Measurements from ENCODE around the gene LIMD2.

The LIMD2 gene

DNA sequence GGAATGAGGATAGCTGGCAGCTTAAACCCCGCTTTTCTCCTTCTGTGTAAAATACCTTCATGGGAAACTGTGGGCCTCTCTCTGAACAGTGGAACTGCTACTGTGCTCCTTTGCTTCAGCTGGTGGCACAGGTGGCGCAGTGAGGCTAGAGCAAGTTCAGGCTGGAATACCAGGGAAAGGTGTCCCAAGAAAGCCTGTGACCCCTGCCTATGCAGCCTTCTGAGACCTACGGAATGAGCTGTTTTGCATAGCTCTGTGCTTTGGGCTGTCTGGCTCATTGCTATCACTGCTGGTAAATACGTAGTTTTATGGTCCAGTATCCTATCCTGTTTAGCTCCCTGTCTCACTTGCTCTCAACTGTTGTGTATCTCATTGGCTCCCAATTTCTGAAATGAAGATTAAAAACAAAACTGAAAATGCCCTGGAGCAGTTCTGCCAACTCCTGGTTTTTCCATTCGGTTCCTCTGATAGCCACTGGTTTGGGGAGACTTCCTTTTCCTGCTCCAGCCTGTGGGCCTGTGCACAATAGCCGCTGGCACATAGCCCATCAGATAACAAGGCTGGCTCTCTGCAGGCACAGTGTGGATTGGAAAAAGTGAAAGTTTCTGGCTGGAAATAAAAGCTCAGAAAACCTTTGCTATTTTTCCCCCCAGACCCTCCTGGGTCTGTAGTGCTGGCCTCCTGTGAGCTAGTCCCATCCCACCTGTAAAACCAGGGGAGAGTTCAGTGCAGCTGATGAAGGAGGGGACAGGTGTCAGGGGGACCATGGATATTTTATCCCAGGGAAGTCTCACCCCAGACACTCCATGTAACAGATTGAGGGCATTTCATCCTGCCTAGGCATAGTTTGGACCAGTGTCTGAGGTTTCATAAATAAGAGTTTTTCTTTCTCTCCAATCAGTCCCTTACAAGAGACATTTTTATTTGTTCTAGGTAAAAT is 24.0 kb downstream of the LIMD2 start:
- TF ChIP-seq CTCF (IDR thresholded peaks at IDR 0.05; ENCODE audit: low read length, missing control alignments): no peak
- peak overlapping the region; percentile 36 for H3K4me3 ChIP-seq (replicated peaks; ENCODE audit: low read depth, low read length)
- peak; percentile 94 for DNase-seq (ENCODE audit: low read depth)

GRCh38 chr17:63675231-63675606 is 24.7 kb downstream of the LIMD2 start:
- peak overlapping the region; percentile 36 for H3K4me3 ChIP-seq (replicated peaks; ENCODE audit: low read depth, low read length)
- peak; percentile 36 for DNase-seq (ENCODE audit: low read depth)
- TF ChIP-seq CTCF (IDR thresholded peaks at IDR 0.05; ENCODE audit: low read length, missing control alignments): no peak

DNA sequence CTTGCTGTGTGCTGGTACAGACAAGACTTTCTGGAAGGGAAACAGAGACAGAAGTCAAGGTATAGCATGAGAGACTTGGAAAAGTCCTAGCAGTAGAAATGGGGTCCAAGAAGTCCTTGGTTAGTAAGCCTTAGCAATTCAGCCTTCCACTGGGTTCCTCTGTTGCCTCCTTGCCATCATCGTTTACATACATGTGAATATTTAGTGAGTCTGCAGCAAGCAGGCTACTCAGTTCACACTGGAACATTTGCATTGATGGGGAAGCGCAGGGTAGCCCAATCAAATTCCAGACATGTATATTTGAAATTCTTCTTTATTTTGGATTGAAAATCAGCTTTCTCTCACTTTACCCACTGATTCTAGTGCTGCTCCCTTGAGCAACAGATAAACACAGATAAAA is 27.1 kb downstream of the LIMD2 start:
- no peak overlapping the region for H3K4me3 ChIP-seq (replicated peaks; ENCODE audit: low read depth, low read length)
- TF ChIP-seq CTCF (IDR thresholded peaks at IDR 0.05; ENCODE audit: low read length, missing control alignments): no peak
- no peak for DNase-seq (ENCODE audit: low read depth)

GRCh38 chr17:63665527-63666214 is 34.3 kb downstream of the LIMD2 start:
- TF ChIP-seq CTCF (IDR thresholded peaks at IDR 0.05; ENCODE audit: low read length, missing control alignments): no peak
- DNase-seq (ENCODE audit: low read depth): peak; percentile 41
- H3K4me3 ChIP-seq (replicated peaks; ENCODE audit: low read depth, low read length): no peak overlapping the region

DNA sequence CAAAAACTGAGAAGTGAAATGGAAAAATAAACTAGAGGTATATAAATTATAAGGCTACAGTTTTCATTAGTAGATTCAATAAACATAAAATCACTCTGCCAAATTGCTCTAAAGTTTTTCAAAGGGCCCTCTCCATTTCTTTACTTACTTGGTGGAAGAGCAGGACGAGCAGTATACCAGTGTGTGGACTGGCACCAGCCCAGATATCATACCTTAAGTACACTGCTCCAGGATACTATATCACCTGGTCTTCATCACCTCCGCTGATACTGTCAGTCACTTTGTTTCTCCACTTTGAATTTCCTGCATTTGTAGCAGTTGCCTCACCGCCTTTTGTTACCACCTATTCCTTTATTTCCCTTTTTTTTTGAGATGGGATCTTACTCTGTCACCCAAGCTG is 40.1 kb downstream of the LIMD2 start:
- no peak overlapping the region for H3K4me3 ChIP-seq (replicated peaks; ENCODE audit: low read depth, low read length)
- DNase-seq (ENCODE audit: low read depth): no peak
- no peak for TF ChIP-seq CTCF (IDR thresholded peaks at IDR 0.05; ENCODE audit: low read length, missing control alignments)

GRCh38 chr17:63658366-63658765 is 41.6 kb downstream of the LIMD2 start:
- DNase-seq (ENCODE audit: low read depth): peak; percentile 17
- no peak for TF ChIP-seq CTCF (IDR thresholded peaks at IDR 0.05; ENCODE audit: low read length, missing control alignments)
- H3K4me3 ChIP-seq (replicated peaks; ENCODE audit: low read depth, low read length): no peak overlapping the region
